Stomach (tissue), 4 donors: ENCODE measurements around the gene AFM.

Experiments
- CTCF ChIP-seq, 7 experiments: fragments of 450-650 bp in 4 of 7; fragments of 200-600 bp in 3 of 7; sonication (generic) in 3 of 7; IDR thresholded peaks; one replicate each; pipeline ENCODE4 v1.5.1; 2016 to 2019; ENCODE audit warnings: antibody characterized with exemption in 7 of 7, control low read depth in 2 of 7, mild to moderate bottlenecking in 1 of 7
- EP300 ChIP-seq: sonication (generic); formaldehyde crosslinking; IDR thresholded peaks from one replicate; pipeline ENCODE4 v1.6.1; 2017; ENCODE audit warnings: antibody characterized with exemption
- POLR2AphosphoS5 ChIP-seq, 3 donors: sonication (generic); formaldehyde crosslinking; IDR thresholded peaks; one replicate each; pipeline ENCODE4 v1.6.1; 2016; ENCODE audit warnings: antibody characterized with exemption in 3 of 3

GRCh38 chr4:73445383-73446335 is 35.9 kb upstream of the AFM start:
- TF ChIP-seq POLR2AphosphoS5 (IDR thresholded peaks at IDR 0.05) (no peak), EP300 (no peak), CTCF (IDR thresholded peaks at IDR 0.05) (no peak)
